ENCODE data around the gene PLA2G1B.
A peak's percentile ranks its signal among the peaks of the same experiment; 100 is the strongest.

Gene PLA2G1B

GRCh38 chr12:120317224-120318105 is 10.1 kb downstream of the PLA2G1B start:
- Mint-ChIP-seq H3K4me3 (peak overlapping the region; percentile 92), H3K27me3 (no peaks in the 10 kb centered on the region), H3K27ac (peak overlapping the region; percentile 95), H3K9me3 (ENCODE audit: low read depth) (no peaks in the 10 kb centered on the region), H3K36me3 (no peaks in the 10 kb centered on the region), H3K4me1 (ENCODE audit: low read depth) (peaks cover 13% of the 10 kb centered on the region)

GRCh38 chr12:120316798-120317223 is 10.8 kb downstream of the PLA2G1B start:
- Mint-ChIP-seq H3K36me3 (no peaks in the 10 kb centered on the region), H3K4me1 (ENCODE audit: low read depth) (peaks cover 13% of the 10 kb centered on the region), H3K27me3 (no peaks in the 10 kb centered on the region), H3K9me3 (ENCODE audit: low read depth) (no peaks in the 10 kb centered on the region), H3K4me3 (peak overlapping the region; percentile 92), H3K27ac (peak overlapping the region; percentile 95)

GRCh38 chr12:120314220-120314619 is 13.4 kb downstream of the PLA2G1B start:
- Mint-ChIP-seq H3K27me3 (no peaks in the 10 kb centered on the region), H3K4me3 (no peak overlapping the region), H3K9me3 (ENCODE audit: low read depth) (no peaks in the 10 kb centered on the region), H3K27ac (no peak overlapping the region), H3K4me1 (ENCODE audit: low read depth) (peaks cover 13% of the 10 kb centered on the region), H3K36me3 (no peaks in the 10 kb centered on the region)

GRCh38 chr12:120301962-120302815 is 25.4 kb downstream of the PLA2G1B start, which contains the start of gene SIRT4:
TSS of gene SIRT4 (plus strand) at chr12:120302321. CDS start at chr12:120303562, 1,241 bp downstream.
- no peaks in the 10 kb centered on the region for H3K9me3 Mint-ChIP-seq (ENCODE audit: low read depth)
- H3K4me3 Mint-ChIP-seq: peak within 1 kb of the TSS; percentile 97

GRCh38 chr12:120292661-120293531 is 34.7 kb downstream of the PLA2G1B start, which contains the start of gene RNU4-1:
TSS of gene RNU4-1 (minus strand) at chr12:120293237.
- Mint-ChIP-seq H3K36me3 (no peaks in the 10 kb centered on the region), H3K4me3 (no peak within 1 kb of the TSS), H3K4me1 (ENCODE audit: low read depth) (peaks cover 12% of the 10 kb centered on the region), H3K27ac (no peak within 1 kb of the TSS), H3K9me3 (ENCODE audit: low read depth) (no peaks in the 10 kb centered on the region), H3K27me3 (no peaks in the 10 kb centered on the region)

More at GRCh38 chr12:120301962-120302815, 25.4 kb downstream of the PLA2G1B start, which contains the start of gene SIRT4:
- Mint-ChIP-seq H3K27me3 (no peaks in the 10 kb centered on the region), H3K4me1 (ENCODE audit: low read depth) (peaks cover 9% of the 10 kb centered on the region), H3K27ac (peak within 1 kb of the TSS; percentile 95), H3K36me3 (no peaks in the 10 kb centered on the region)

- Mint-ChIP-seq H3K36me3 (no peaks in the 10 kb centered on the region), H3K27me3 (no peaks in the 10 kb centered on the region), H3K27ac (no peak overlapping the region), H3K4me3 (no peak overlapping the region), H3K4me1 (ENCODE audit: low read depth) (peaks cover 12% of the 10 kb centered on the region), H3K9me3 (ENCODE audit: low read depth) (no peaks in the 10 kb centered on the region)
Measured at GRCh38 chr12:120292411-120292660, 35.2 kb downstream of the PLA2G1B start.

- H3K4me3 Mint-ChIP-seq: no peak overlapping the region
- no peaks in the 10 kb centered on the region for H3K36me3 Mint-ChIP-seq
- H3K9me3 Mint-ChIP-seq (ENCODE audit: low read depth): no peaks in the 10 kb centered on the region
- H3K27ac Mint-ChIP-seq: peak overlapping the region; percentile 50
- peaks cover 12% of the 10 kb centered on the region for H3K4me1 Mint-ChIP-seq (ENCODE audit: low read depth)
- H3K27me3 Mint-ChIP-seq: no peaks in the 10 kb centered on the region
Measured at GRCh38 chr12:120290609-120291305, 36.8 kb downstream of the PLA2G1B start.

GRCh38 chr12:120287491-120287890 is 40.1 kb downstream of the PLA2G1B start:
- Mint-ChIP-seq H3K27me3 (no peaks in the 10 kb centered on the region), H3K36me3 (no peaks in the 10 kb centered on the region), H3K4me3 (no peak overlapping the region), H3K4me1 (ENCODE audit: low read depth) (peaks cover 12% of the 10 kb centered on the region), H3K9me3 (ENCODE audit: low read depth) (no peaks in the 10 kb centered on the region), H3K27ac (no peak overlapping the region)

- H3K27ac Mint-ChIP-seq: no peak overlapping the region
- peaks cover 12% of the 10 kb centered on the region for H3K4me1 Mint-ChIP-seq (ENCODE audit: low read depth)
- H3K9me3 Mint-ChIP-seq (ENCODE audit: low read depth): no peaks in the 10 kb centered on the region
Measured at GRCh38 chr12:120286768-120287490, 40.6 kb downstream of the PLA2G1B start.

GRCh38 chr12:120284381-120284780 is 43.2 kb downstream of the PLA2G1B start:
- Mint-ChIP-seq H3K27ac (no peak overlapping the region), H3K4me1 (ENCODE audit: low read depth) (peaks cover 2% of the 10 kb centered on the region), H3K4me3 (no peak overlapping the region), H3K36me3 (no peaks in the 10 kb centered on the region), H3K27me3 (no peaks in the 10 kb centered on the region), H3K9me3 (ENCODE audit: low read depth) (no peaks in the 10 kb centered on the region)

More at GRCh38 chr12:120286768-120287490, 40.6 kb downstream of the PLA2G1B start:
- no peak overlapping the region for H3K4me3 Mint-ChIP-seq
- H3K27me3 Mint-ChIP-seq: no peaks in the 10 kb centered on the region
- no peaks in the 10 kb centered on the region for H3K36me3 Mint-ChIP-seq

GRCh38 chr12:120283318-120283717 is 44.3 kb downstream of the PLA2G1B start:
- no peaks in the 10 kb centered on the region for H3K27me3 Mint-ChIP-seq
- H3K9me3 Mint-ChIP-seq (ENCODE audit: low read depth): no peaks in the 10 kb centered on the region
- H3K4me3 Mint-ChIP-seq: no peak overlapping the region
- H3K36me3 Mint-ChIP-seq: no peaks in the 10 kb centered on the region
- peaks cover under 1% of the 10 kb centered on the region for H3K4me1 Mint-ChIP-seq (ENCODE audit: low read depth)
- no peak overlapping the region for H3K27ac Mint-ChIP-seq

- H3K4me3 Mint-ChIP-seq: no peak overlapping the region
Measured at GRCh38 chr12:120278137-120279069, 49.2 kb downstream of the PLA2G1B start.

GRCh38 chr12:120276734-120277133 is 50.8 kb downstream of the PLA2G1B start:
- Mint-ChIP-seq H3K27me3 (no peaks in the 10 kb centered on the region), H3K4me1 (ENCODE audit: low read depth) (no peaks in the 10 kb centered on the region), H3K36me3 (no peaks in the 10 kb centered on the region), H3K4me3 (no peak overlapping the region), H3K9me3 (ENCODE audit: low read depth) (no peaks in the 10 kb centered on the region), H3K27ac (no peak overlapping the region)

More at GRCh38 chr12:120278137-120279069, 49.2 kb downstream of the PLA2G1B start:
- H3K36me3 Mint-ChIP-seq: no peaks in the 10 kb centered on the region
- no peak overlapping the region for H3K27ac Mint-ChIP-seq
- H3K4me1 Mint-ChIP-seq (ENCODE audit: low read depth): no peaks in the 10 kb centered on the region
- no peaks in the 10 kb centered on the region for H3K9me3 Mint-ChIP-seq (ENCODE audit: low read depth)
- no peaks in the 10 kb centered on the region for H3K27me3 Mint-ChIP-seq
